Activated CD4-positive, alpha-beta T cell treated with anti-CD3 and anti-CD28 coated beads, Interleukin-2, amount 50 U/mL, for 24 hours (primary cell): ENCODE data around the gene ADAMTSL2.

Experiments
- DNase-seq, 2 donors: peaks; one replicate each; pipeline ENCODE4 v3.0.0-alpha.2; 2020; ENCODE audit warnings: low read depth in 1 of 2, low spot score in 1 of 2

ADAMTSL2 gene

GRCh38 chr9:133621725-133622267 lies 87.3 kb downstream of the ADAMTSL2 start:
- DNase-seq: no peak

DNA sequence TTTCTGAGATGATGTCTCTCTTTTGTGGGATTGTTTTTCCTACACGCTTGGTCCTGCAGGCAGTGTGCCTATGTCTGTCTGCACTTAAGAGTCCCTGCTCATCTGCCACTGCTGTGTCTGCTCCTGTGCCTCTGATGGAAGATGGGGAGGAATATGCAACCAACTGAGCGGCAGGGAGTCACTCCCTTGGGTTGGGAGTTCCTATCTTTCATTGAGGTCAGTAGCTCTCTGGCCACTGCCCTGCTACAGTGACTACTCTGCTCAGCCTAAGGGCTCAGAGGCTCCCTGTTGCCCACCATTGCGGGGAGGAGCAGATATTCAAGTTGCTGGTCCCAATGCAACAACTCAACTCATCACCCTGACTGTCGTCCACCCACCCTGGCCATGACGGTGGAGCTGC lies 88.1 kb downstream of the ADAMTSL2 start:
- no peak for DNase-seq
